Measurements from ENCODE around the gene TNS3.

Gene TNS3

DNA sequence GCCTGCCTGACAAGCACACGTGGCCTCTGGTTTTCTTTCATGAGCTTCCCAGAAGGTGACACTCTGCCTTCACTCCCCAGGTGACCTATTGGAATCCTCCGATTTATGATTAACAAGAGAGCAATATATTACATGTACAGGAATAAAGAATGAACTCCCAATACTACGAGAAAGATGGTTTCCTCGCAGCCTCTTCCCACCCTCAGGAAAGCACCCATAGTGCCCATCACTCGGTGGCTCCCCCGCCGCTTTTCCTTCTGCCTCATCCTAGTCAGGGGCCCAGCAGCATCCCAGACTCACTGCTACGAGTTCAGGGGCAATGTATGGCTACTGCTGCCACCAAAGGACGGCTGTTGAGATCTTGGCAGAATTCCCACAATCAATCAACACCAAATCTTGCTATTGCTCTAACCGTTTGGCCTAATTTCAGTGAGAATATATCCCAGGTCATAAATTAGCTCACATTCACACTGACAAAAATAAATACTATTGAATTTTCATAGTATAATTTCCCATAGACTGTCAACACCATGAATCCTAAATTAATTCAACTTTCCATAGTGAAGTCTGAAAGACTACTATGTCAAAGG is 196.3 kb downstream of the TNS3 start:
- DNase-seq (ENCODE audit: low read depth in 3 of 3): no peak

DNA sequence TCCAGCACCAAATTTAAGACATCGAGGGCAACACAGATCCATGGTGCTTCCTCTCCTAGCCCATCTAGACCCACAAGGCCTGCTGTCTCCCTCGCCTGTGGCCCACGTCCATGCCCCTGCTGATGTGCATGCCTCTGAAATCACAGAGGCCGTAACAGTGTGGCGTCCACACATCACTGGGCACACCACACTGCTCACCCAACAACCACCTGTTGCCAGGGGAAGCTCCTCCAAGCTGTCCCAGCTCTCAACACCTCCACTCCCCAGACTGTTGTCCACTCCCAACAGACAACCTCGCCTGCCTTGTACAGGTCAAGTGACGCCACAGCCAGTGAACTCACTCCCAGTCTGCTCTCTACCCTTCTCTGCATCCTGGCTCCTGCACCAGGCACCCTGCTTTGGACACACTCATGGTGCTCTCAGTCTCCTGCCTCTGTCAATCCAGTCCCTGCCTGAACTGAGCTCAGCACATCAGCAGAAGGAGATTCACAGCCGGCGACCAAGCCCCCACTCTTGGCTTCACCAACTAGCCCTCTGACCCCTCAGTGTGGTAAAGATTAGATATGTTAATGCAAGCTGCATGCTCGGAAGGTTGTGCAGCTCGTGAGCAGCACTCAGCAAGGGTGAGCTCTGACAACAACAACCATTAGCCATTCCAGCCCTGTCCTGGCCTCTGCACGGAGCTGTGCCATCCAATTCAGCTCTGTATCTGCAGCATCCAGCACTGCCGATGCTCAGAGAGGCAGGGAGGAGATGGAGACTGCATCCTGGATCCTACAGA is 197.0 kb downstream of the TNS3 start:
- DNase-seq (ENCODE audit: low read depth in 3 of 3): no peak

DNA sequence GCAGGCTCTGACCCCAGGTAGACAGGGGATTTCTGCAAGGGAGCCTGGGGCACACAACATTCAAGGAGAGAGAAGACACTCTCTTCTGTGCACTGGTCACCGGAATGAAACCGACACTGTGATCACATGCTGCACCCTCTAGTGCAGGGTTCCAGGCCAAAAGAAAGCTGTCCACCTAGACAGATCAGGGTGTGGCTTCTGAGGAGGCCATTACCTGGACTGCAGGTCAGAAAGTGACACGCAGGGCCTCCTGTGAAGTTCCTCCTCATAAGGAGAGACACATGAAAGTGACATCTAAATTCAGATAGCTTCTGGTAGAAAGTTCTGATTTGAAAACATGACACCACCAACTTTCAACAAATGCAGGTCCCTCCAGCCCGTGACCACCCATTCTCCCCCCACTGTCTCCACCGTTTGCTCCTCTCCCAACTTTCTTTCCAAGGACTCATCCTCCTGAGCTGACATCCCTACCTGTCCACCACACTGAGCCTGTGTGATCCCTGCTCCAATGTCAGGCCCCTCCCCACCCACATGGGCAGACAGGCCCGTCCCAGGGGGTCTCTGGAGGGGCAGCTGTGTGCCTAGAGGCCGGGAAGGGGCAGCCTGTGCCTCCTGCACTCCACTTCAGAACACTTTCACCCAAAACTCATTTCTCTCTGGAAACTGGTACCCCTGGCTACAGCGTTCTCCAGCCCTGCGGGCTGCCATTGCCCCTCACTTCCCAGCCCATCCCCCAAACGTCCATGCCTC is 198.0 kb downstream of the TNS3 start:
- DNase-seq (ENCODE audit: low read depth in 3 of 3): no peak

DNA sequence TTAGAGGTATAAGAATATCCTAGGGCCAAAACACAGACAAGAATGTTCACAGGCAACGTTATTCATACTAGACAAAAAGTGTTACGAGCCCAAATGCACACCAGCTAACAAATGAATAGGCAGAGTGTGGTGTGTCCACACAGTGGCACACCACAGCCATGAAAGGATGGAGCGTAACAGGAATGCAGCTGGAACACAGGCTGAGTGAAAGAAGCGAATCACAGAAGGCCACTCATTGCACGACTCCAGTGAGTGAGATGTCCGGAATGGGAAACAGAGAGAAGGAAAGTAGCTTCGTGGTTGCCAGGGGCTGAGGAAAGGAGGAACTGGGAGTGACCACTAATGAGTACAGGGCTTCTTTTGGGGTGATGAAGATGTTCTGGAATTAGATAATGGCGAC is 198.8 kb downstream of the TNS3 start:
- no peak for DNase-seq (ENCODE audit: low read depth in 3 of 3)

DNA sequence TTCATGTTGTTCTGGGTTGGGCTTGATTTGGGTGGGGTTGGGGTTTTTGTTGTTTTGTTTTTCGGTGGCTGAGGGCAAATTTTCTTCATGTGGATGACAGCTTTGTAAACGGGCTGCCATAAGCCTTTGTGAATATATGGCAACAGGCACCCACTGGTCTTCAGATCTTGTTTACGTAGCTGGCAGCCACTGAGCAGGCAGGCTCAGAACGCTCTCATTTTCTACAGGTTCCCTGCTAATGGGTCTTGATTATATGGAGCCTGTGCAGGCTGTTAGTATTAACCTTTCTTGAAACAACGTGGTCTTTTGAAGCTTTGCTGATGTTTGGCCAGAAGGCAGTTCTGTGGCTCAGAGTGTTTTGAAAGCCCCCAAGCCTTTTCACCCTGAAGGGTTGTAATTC is 199.7 kb downstream of the TNS3 start:
- no peak for DNase-seq (ENCODE audit: low read depth in 3 of 3)

DNA sequence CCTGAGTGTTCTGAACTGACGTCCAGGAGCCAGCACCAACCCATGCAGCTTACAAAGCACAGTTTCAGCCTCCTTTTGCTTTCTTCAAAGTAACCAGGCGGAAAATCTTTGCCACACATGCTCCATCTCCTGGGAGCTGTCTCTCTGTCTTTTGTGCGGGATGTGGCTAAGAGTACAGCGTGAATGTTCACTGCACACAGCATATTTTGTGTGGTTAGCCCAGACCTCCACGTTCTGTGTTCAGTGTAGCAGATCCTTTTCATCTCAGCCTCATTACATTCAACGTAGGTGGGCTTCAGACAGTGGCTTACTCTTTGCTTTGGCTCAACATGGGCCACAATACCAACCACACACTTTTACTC is 200.8 kb downstream of the TNS3 start:
- DNase-seq (ENCODE audit: low read depth in 3 of 3): no peak

DNA sequence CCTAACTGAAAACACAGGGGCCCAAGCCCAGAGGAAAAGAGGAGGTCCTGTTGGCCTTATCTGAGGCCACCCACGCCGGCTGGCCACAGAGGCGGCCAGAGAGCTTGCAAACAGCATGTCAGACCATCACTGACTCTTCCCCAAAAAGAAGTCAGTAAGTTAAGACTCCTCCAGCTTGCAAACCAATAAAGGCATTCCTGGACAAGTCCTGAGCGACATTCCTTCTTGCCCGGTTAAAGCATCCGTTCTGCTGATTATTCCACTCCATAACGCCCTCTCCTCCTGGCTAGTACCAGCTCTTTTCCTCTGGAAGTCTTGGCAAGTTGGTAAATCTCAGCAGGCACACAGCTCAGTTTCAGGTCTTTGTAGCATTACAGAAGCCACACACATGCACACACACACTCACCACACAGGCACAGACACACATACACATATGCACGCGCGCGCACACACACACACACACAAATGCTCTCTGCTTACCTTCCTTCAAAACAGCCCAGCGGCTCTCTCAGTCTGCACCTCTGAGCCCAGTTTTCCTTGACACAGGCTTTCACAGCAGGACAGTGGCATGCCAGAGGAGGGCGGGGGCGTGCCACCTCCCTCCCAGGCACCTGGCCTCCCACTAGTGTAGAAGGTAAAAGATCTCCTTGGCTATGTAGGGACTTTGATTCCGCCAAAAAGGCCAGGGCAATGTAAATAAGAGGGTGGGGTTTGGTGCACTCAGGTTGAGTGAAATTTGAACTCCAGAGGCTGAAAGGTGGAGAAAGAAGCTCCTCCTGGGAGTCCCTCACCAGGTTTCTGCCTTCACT is 201.4 kb downstream of the TNS3 start:
- no peak for DNase-seq (ENCODE audit: low read depth in 3 of 3)

DNA sequence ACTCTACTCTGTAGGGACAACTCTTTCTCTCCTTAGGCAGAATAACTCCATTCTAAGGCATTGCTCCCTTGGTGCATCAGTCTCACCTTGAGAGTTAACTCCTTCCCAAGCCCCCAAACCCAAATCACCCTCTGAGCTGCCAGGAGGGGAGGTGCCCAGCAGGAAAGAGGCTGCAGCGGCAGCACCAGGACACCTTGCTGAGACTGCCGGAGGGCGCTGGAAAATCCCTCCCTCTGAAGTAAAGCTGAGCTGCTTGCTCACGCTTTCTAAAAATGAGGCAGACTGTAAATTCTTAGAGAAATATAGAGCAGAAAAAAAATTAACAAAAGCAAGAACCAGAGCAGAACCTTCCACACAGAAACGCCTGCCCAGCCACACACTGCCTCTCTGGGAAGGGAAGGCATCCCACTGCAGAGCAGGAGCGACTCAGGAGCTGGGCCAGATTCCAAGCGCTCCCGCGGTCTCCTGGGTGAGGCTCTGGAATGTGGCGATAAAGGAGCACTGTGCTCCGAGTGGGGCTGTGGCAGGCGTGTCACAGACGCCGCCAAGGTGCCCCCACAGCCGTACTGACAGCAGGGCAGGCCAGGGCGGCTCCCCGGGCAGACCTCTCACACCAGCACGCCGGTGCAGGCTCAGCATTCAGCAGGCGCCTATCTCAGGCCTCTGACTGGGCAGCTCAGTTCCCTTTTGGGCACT is 202.1 kb downstream of the TNS3 start:
- no peak for DNase-seq (ENCODE audit: low read depth in 3 of 3)

DNA sequence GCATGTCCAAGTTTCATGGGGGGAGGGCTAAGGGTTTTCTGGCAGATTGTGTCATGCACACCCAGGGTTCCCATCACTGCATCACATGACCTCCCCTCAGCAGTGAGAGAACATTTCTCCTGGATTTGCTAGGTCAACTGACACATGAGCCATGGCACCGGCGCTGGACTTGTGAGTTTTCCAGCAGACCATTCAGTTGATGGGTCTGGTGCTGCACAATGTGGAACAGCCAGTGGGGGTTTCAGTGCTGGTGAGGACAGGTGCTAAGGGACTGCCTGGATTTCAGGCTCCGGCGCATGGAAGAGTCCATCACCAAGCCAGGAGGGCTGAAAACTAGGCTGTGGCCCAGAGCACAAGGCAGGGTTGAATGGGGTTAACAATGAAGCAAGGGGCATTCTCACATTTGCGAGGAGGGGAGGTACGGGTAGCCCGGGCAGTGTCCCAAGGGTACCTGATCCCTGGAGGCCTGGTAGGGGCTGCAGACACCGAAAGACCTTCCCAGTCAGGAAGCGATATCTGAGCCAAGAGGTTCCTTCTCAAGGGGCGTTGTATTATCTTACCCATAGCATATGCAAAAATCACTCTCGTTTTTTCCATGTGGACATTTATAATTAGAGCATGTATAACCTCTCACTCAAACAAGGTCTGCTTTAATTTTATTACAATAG is 203.0 kb downstream of the TNS3 start:
- no peak for DNase-seq (ENCODE audit: low read depth in 3 of 3)

DNA sequence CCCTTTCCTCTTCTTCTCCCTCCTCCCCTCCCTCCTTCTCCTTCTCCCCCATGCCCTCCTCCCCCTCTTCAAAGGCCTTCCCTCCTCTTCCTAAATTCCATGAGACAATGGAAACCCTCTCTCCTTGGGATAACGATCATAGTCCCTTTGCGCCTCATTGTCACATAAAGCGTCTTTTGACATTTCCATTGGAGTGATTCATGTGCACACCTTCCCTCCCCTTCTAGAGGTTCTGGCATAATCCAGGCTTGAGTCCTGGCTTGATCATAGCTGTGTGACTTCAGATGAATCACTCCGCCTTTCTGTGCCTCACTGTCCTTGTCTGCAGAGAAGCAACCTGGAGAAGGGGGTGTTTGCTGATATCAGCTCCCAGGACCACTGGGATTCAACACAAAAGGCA is 204.2 kb downstream of the TNS3 start:
- DNase-seq (ENCODE audit: low read depth in 3 of 3): no peak

DNA sequence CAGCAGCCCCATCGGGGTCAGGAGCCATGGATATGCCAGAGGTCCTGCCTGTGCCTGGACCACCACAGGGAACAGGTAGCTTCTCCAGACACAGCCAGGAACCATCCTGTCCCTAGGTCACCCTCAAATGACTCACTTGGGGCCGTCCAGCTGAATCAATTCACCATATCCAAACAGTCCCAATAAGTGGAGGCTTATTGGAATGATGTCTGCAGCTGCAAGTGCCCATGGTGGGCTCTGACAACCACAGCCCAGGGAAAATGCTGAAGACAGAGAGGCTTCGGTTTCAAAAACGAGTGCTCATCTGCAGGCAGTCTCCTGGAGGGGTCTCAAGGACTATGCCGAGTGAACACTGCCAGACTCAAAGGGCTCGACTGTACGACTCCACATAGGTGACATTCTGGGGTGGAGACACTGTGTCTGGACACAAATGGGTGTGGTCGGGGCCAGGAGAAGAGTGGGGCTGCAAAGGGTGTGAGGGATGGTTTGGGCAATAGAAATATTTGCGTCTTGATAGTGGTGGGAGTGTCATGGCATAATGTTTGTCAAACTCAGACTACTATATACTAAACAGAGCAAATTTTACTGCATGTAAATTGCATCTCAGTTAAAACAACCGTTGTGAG is 204.8 kb downstream of the TNS3 start:
- no peak for DNase-seq (ENCODE audit: low read depth in 3 of 3)

DNA sequence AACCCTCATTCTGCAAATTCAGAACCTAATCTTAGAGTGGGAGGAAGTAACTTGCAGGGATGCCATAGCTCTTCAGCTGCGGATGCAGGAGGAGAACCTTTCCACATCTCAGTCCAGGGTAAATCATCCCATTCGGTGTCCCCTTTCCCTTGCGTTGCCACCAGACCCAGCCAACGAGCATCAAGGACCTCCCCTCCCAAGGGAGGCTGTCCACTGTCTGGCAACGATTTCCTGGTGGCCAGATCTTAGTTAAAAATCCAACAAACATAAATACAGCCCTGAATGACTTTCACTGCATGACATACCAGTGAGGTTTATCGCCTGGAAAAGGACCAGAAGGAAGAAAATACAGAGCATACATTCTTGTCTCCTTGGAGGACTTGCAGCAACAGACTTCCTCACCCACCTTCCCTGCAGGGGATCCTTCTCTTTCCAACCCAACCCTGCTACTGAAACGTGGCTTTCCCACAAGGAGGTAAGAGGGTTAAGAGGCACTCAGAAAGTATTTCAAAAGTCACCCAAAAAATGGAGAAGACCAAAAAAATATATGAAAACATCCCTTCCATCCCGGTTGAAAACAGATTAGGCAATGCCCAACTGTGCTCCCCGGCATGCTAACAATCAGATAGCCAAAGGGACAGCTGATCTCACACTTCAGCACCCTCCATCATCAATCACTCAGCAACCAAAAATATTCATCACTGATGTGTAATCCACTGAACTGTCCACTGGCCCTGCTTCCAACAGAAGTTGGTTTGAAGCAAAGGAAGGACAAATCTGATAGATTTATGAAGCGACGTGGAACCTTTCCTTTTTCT is 206.6 kb downstream of the TNS3 start:
- DNase-seq (ENCODE audit: low read depth in 3 of 3): no peak

DNA sequence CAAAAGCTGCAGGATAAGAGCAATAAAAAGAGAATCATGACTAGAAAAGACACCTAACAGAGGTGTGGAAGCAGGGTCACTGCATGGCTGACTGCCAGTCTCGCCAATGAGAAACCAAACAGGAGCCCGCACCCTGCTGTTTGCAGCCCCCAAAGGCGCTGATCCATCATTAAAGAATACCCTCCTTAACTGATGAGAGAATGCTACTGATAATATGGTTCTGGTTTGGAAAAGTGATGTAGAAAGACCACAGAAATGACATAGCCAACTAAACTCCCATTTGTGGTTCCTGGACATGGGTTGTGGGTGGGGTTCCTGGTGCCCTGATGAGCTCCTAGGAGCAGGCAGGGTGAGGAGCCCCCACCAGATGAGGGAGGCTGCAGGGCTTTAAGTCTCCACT is 207.4 kb downstream of the TNS3 start:
- DNase-seq (ENCODE audit: low read depth in 3 of 3): no peak

DNA sequence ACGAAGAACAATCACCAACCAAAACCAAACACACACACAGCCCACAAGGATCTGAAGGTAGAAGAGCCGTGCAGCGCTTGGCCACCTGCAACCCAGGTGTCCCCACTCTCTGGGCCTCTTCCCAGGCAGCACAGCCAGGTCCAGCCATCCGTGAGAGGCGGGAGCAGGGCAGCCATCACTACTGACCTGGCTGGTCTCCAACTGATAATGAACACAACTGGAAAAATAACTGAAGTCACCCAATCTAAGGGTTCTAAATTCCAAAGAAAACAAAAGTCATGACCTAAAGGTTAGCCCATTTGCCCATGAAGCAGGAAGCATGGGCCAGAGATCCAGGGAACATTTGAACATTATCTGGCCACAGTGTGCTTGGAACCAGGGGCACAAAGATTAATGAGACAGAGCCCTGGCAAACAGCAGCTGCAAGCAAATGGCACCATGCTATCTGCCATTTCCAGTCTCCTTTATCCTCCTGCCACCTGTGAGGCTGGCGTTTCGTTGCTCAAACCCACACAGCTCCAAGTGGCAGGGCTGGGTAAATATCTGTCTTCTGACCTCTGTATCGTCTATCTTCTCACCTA is 207.9 kb downstream of the TNS3 start:
- DNase-seq (ENCODE audit: low read depth in 3 of 3): no peak

DNA sequence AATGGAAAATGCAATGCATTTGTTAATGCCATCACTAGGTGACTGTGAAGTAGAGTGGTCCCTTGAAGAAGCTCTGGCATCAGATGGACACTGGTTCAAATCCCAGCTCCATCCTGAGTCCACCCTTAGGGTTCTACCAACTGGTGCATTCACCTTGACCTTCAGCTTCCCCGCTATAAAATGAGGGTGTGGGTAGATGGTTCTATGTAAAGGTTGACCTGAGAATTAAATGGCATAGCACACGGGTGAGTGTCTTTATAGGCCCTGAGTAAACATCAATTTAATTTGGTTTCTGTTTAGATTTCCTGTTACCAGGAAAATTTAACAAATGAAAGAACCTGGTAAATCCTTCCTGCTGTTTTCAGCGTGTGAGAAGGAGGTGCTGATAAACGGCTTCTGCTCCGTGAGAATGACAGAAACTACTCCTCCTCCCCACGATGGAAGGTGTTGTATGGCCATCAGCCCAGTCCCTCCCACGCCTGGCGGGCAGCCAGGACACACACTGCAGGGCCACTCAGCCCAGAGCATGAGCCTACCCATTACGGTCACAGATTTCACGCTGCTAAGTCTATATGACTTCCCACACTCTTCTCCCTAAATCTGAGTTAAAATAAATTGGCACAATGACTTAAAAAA is 210.1 kb downstream of the TNS3 start:
- DNase-seq (ENCODE audit: low read depth in 3 of 3): no peak

DNA sequence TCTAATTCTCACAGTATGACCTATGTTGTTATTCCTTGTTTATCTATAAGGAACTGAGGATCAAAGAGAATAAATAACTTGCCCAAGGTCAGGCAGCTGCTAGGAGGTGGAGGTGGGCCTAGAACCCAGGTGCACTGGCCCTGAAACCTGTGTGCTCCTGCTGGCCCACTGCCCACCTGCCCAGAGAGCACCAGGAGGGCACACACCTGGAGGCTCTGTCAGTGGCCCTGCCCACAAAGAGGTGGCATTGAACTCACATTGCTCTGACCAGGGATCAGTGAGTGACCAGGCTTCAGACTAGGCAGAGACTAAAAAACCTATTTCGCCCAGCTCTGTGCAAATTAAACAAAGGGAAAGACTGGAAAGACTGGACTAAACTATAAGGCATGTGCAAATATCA is 210.6 kb downstream of the TNS3 start:
- no peak for DNase-seq (ENCODE audit: low read depth in 3 of 3)

DNA sequence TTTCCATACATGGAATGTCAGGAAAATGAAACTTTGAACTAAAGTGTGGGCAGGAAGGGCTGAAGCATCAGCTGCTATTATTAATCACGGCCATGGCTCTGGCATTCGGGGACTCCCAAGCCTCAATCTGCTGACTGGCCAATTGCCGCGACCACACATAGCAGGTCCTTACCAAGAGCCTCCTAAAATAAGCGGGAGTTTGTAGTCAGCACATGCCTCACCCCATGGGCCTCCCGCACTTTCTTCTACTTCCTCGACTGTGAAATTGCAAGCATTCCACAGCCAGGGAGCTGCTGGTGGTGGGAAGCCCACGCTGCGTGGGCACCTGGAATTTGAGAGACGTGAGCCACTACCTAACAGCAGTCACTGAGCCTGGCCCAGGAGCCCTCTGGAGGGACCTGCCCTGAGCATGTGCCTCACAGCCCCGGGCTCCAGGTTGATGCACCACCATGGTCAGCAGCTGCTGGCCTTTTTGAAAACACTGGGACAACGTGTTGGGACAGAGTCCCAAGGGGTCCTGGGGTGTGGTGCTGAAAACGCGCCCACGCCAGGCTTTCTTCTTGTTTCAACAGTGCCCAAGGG is 211.4 kb downstream of the TNS3 start:
- no peak for DNase-seq (ENCODE audit: low read depth in 3 of 3)

DNA sequence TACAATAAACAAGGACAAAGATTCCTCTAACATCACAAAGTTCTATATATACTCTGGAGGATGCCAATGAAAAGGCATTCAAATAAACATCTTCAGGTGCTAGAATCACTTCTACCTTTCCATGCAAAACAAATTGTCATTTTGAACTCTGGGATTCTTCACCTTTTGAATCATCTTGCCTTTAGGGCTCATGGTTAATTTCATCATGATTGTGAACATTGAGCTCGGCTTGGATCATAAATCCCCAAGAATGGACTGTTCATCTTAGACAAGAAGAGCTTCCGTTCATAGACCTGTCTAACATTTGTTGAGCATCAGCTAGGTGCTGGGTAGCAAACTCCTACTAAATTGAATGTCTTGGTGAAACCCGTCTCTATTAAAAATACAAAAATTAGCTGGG is 212.2 kb downstream of the TNS3 start:
- DNase-seq (ENCODE audit: low read depth in 3 of 3): no peak

All from stimulated activated CD4-positive, alpha-beta T cell treated with anti-CD3 and anti-CD28 coated beads, TNF-alpha, amount 100 ng/mL, for 24 hours (primary cell).